Upper lobe of left lung (tissue), 4 donors: ENCODE measurements around the gene CEACAM18.

Experiments
- CTCF ChIP-seq, 6 experiments: fragments of 450-650 bp in 4 of 6; fragments of 200-600 bp in 2 of 6; sonication (generic) in 2 of 6; IDR thresholded peaks; one replicate each; pipeline ENCODE4 v1.5.1; 2016 to 2019; ENCODE audit warnings: antibody characterized with exemption in 6 of 6
- POLR2AphosphoS5 ChIP-seq, 2 donors: sonication (generic); formaldehyde crosslinking; IDR thresholded peaks; one replicate each; pipeline ENCODE4 v1.5.1; 2017; ENCODE audit warnings: antibody characterized with exemption in 2 of 2

GRCh38 chr19:51431124-51431523, 47.2 kb upstream of the CEACAM18 start:
- TF ChIP-seq CTCF (IDR thresholded peaks at IDR 0.05) = no peak
- peak; percentile 13 to 78 for TF ChIP-seq POLR2AphosphoS5 (IDR thresholded peaks at IDR 0.05)
